Gastrocnemius medialis (tissue), 4 donors: ENCODE results near the gene ATL1.

ENCODE experiments used
- CTCF ChIP-seq, 5 experiments: fragments of 450-650 bp in 3 of 5; fragments of 200-600 bp in 2 of 5; sonication (generic) in 2 of 5; IDR thresholded peaks in 4 of 5; conservative IDR thresholded peaks in 1 of 5; 1 replicate in 4 of 5; 2 replicates in 1 of 5; pipeline ENCODE4 v1.5.1; 2016 to 2019; ENCODE audit warnings: antibody characterized with exemption in 5 of 5, mild to moderate bottlenecking in 3 of 5, moderate library complexity in 3 of 5
- POLR2A ChIP-seq, 2 donors: fragments of 450-650 bp; IDR thresholded peaks; one replicate each; pipeline ENCODE4 v1.6.1; 2017; ENCODE audit warnings: antibody characterized with exemption in 2 of 2, mild to moderate bottlenecking in 2 of 2, moderate library complexity in 2 of 2

GRCh38 chr14:50601394-50601793, 41.4 kb downstream of the ATL1 start:
- TF ChIP-seq CTCF (IDR thresholded peaks at IDR 0.05 in 4 of 5, conservative IDR thresholded peaks at IDR 0.05 in 1 of 5) (no peak), POLR2A (IDR thresholded peaks at IDR 0.05) (no peak)
